LHCN-M2 (cell line): ENCODE data around the gene DLD. TPM values are rescaled to one million over a fixed set of nuclear protein-coding genes. Genes with fewer than 3 reads are reported as not detected.
A peak's percentile ranks its signal among the peaks of the same experiment; 100 is the strongest.
"Not testable (repeated sequence)": the region's sequence is repeated elsewhere in the genome, so short reads cannot be mapped to it uniquely, and the experiment has no call there.

ENCODE experiments used
- DNase-seq: peaks from one replicate; pipeline ENCODE4 v3.0.0-alpha.2; 2012; ENCODE audit warnings: low read depth
- total RNA-seq: library from RNA; depleted of rRNA; stranded (reverse); fragments of >200 nt; gene quantifications from 2 replicates; pipeline ENCODE4 v1.2.3, GENCODE V29; 2014

The DLD gene
- total RNA-seq, 1 experiment from 2014 or later = 109 TPM

GRCh38 chr7:107944411-107945169 is 53.6 kb downstream of the DLD start:
- DNase-seq = no peak

GRCh38 chr7:107945332-107945731 is 54.3 kb downstream of the DLD start:
- no peak for DNase-seq

GRCh38 chr7:107946451-107946850 is 55.5 kb downstream of the DLD start:
- no peak for DNase-seq

- no peak for DNase-seq
Observed at GRCh38 chr7:107946881-107947280, 55.9 kb downstream of the DLD start.

GRCh38 chr7:107948645-107949442 is 57.9 kb downstream of the DLD start:
- DNase-seq = peak; percentile 95

- DNase-seq = no peak
Observed at GRCh38 chr7:107949443-107949935, 58.5 kb downstream of the DLD start.

GRCh38 chr7:107951172-107951787 is 60.3 kb downstream of the DLD start:
- no peak for DNase-seq

- DNase-seq = no peak
Observed at GRCh38 chr7:107951896-107952295, 60.9 kb downstream of the DLD start.

- DNase-seq = no peak
Observed at GRCh38 chr7:107953265-107953923, 62.4 kb downstream of the DLD start.

GRCh38 chr7:107953924-107954303 is 62.9 kb downstream of the DLD start:
- DNase-seq = no peak

- no peak for DNase-seq
Observed at GRCh38 chr7:107955394-107955793, 64.4 kb downstream of the DLD start.

GRCh38 chr7:107956950-107957349 is 66.0 kb downstream of the DLD start:
- DNase-seq = not testable (repeated sequence)

GRCh38 chr7:107957436-107957835 is 66.5 kb downstream of the DLD start:
- no peak for DNase-seq

GRCh38 chr7:107958764-107959526 is 68.0 kb downstream of the DLD start:
- DNase-seq = peak; percentile 96

GRCh38 chr7:107959527-107959898 is 68.5 kb downstream of the DLD start:
- DNase-seq = no peak

- DNase-seq = peak; percentile 87
Observed at GRCh38 chr7:107960272-107960671, 69.3 kb downstream of the DLD start.

GRCh38 chr7:107961405-107961804 is 70.4 kb downstream of the DLD start:
- no peak for DNase-seq

- no peak for DNase-seq
Observed at GRCh38 chr7:107962817-107963216, 71.8 kb downstream of the DLD start.

- no peak for DNase-seq
Observed at GRCh38 chr7:107964510-107964909, 73.5 kb downstream of the DLD start.

GRCh38 chr7:107966711-107967110 is 75.7 kb downstream of the DLD start:
- peak; percentile 100 for DNase-seq

GRCh38 chr7:107967420-107967819 is 76.4 kb downstream of the DLD start:
- no peak for DNase-seq
